GM12874 (cell line): Measurements from ENCODE around the gene INTS11.

Experiments
- CTCF ChIP-seq: IDR thresholded peaks from 2 replicates; pipeline ENCODE4 v1.5.1; 2011; ENCODE audit warnings: low read depth, mild to moderate bottlenecking, control low read depth, low read length, moderate library complexity; ENCODE audit not compliant: insufficient read depth

Gene INTS11

GRCh38 chr1:1294250-1294890, 30.1 kb downstream of the INTS11 start:
- no peak for TF ChIP-seq CTCF

GRCh38 chr1:1293263-1294249, 30.9 kb downstream of the INTS11 start:
- TF ChIP-seq CTCF = no peak

- no peak for TF ChIP-seq CTCF
Observed at GRCh38 chr1:1292851-1293250, 31.6 kb downstream of the INTS11 start.

GRCh38 chr1:1292442-1292779, 32.0 kb downstream of the INTS11 start:
- TF ChIP-seq CTCF = no peak

- peak; percentile 81 for TF ChIP-seq CTCF
Observed at GRCh38 chr1:1291548-1292441, 32.7 kb downstream of the INTS11 start.

GRCh38 chr1:1291023-1291528, 33.4 kb downstream of the INTS11 start:
- no peak for TF ChIP-seq CTCF
